MG63 (cell line): ENCODE data around the gene KCNA1. TPM values are rescaled to one million over a fixed set of nuclear protein-coding genes. Genes with fewer than 3 reads are reported as not detected.

Experiments
- DNase-seq: peaks from one replicate; pipeline ENCODE4 v3.0.0-alpha.2; 2020
- H3K27me3 ChIP-seq: fragments of 250-450 bp; sonication (Bioruptor Pico); 2 replicates; pipeline ENCODE4 v1.5.1; 2020; ENCODE audit warnings: mild to moderate bottlenecking, moderate library complexity
- H3K36me3 ChIP-seq: fragments of 250-450 bp; sonication (Bioruptor Pico); 2 replicates; pipeline ENCODE4 v1.5.1; 2020; ENCODE audit warnings: mild to moderate bottlenecking, moderate library complexity
- H3K4me3 ChIP-seq: fragments of 250-450 bp; sonication (Bioruptor Pico); 2 replicates; pipeline ENCODE4 v1.5.1; 2020; ENCODE audit warnings: mild to moderate bottlenecking, moderate library complexity
- H3K9me3 ChIP-seq: fragments of 250-450 bp; sonication (Bioruptor Pico); 2 replicates; pipeline ENCODE4 v1.5.1; 2020; ENCODE audit warnings: mild to moderate bottlenecking, moderate library complexity
- total RNA-seq: library from RNA; depleted of rRNA; stranded (reverse); fragments of >200 nt; shearing (Covaris generic); gene quantifications from 2 replicates; pipeline ENCODE4 v1.2.3, GENCODE V29; 2014; ENCODE audit warnings: low replicate concordance

Gene KCNA1
- total RNA-seq, 1 experiment from 2014 or later, result not detected

GRCh38 chr12:4943938-4944284 is 34.2 kb downstream of the KCNA1 start:
- DNase-seq, result no peak
- H3K36me3 ChIP-seq, result no peaks in the 10 kb centered on the region
- H3K4me3 ChIP-seq, result no peak overlapping the region

GRCh38 chr12:4947253-4947652 is 37.5 kb downstream of the KCNA1 start:
- Histone ChIP-seq H3K36me3 (no peaks in the 10 kb centered on the region), H3K9me3 (no peaks in the 10 kb centered on the region), H3K4me3 (no peak overlapping the region), H3K27me3 (no peaks in the 10 kb centered on the region; the same call in 1 of the 2 replicates)
- no peak for DNase-seq

More at GRCh38 chr12:4943938-4944284, 34.2 kb downstream of the KCNA1 start:
- Histone ChIP-seq H3K9me3 (no peaks in the 10 kb centered on the region), H3K27me3 (no peaks in the 10 kb centered on the region; the same call in 1 of the 2 replicates)

- Histone ChIP-seq H3K9me3 (no peaks in the 10 kb centered on the region), H3K4me3 (no peak overlapping the region), H3K27me3 (no peaks in the 10 kb centered on the region; the same call in 1 of the 2 replicates), H3K36me3 (no peaks in the 10 kb centered on the region)
- no peak for DNase-seq
Observed at GRCh38 chr12:4951083-4951482, 41.4 kb downstream of the KCNA1 start.

- Histone ChIP-seq H3K27me3 (no peaks in the 10 kb centered on the region; the same call in 1 of the 2 replicates), H3K4me3 (no peak overlapping the region), H3K36me3 (no peaks in the 10 kb centered on the region), H3K9me3 (no peaks in the 10 kb centered on the region)
- no peak for DNase-seq
Observed at GRCh38 chr12:4951601-4952000, 41.9 kb downstream of the KCNA1 start.

- Histone ChIP-seq H3K4me3 (no peak overlapping the region), H3K9me3 (no peaks in the 10 kb centered on the region), H3K27me3 (no peaks in the 10 kb centered on the region; the same call in 1 of the 2 replicates), H3K36me3 (no peaks in the 10 kb centered on the region)
- DNase-seq, result no peak
Observed at GRCh38 chr12:4954621-4955354, 45.1 kb downstream of the KCNA1 start.

- DNase-seq, result no peak
- no peaks in the 10 kb centered on the region for H3K36me3 ChIP-seq
- no peaks in the 10 kb centered on the region for H3K9me3 ChIP-seq
- H3K4me3 ChIP-seq, result no peak overlapping the region
- H3K27me3 ChIP-seq, result no peaks in the 10 kb centered on the region; the same call in 1 of the 2 replicates
Observed at GRCh38 chr12:4956054-4956453, 46.3 kb downstream of the KCNA1 start.

- Histone ChIP-seq H3K9me3 (no peaks in the 10 kb centered on the region), H3K36me3 (no peaks in the 10 kb centered on the region), H3K27me3 (no peaks in the 10 kb centered on the region), H3K4me3 (no peak overlapping the region)
- DNase-seq, result no peak
Observed at GRCh38 chr12:4956968-4957367, 47.3 kb downstream of the KCNA1 start.

GRCh38 chr12:4957761-4958160 is 48.1 kb downstream of the KCNA1 start:
- H3K4me3 ChIP-seq, result no peak overlapping the region
- no peaks in the 10 kb centered on the region for H3K9me3 ChIP-seq
- H3K36me3 ChIP-seq, result no peaks in the 10 kb centered on the region
- no peak for DNase-seq
- no peaks in the 10 kb centered on the region for H3K27me3 ChIP-seq

- H3K36me3 ChIP-seq, result no peaks in the 10 kb centered on the region
- no peak for DNase-seq
- H3K9me3 ChIP-seq, result no peaks in the 10 kb centered on the region
- no peak overlapping the region for H3K4me3 ChIP-seq
- no peaks in the 10 kb centered on the region for H3K27me3 ChIP-seq
Observed at GRCh38 chr12:4958697-4959375, 49.1 kb downstream of the KCNA1 start.

GRCh38 chr12:4959381-4959780 is 49.7 kb downstream of the KCNA1 start:
- DNase-seq, result no peak
- H3K9me3 ChIP-seq, result no peaks in the 10 kb centered on the region
- no peaks in the 10 kb centered on the region for H3K36me3 ChIP-seq
- no peaks in the 10 kb centered on the region for H3K27me3 ChIP-seq
- H3K4me3 ChIP-seq, result no peak overlapping the region

- Histone ChIP-seq H3K36me3 (no peaks in the 10 kb centered on the region), H3K27me3 (peaks cover 2% of the 10 kb centered on the region; the same call in 1 of the 2 replicates), H3K9me3 (no peaks in the 10 kb centered on the region), H3K4me3 (no peak overlapping the region)
- no peak for DNase-seq
Observed at GRCh38 chr12:4960030-4960429, 50.3 kb downstream of the KCNA1 start.

GRCh38 chr12:4960547-4960946 is 50.8 kb downstream of the KCNA1 start:
- Histone ChIP-seq H3K9me3 (no peaks in the 10 kb centered on the region), H3K27me3 (peaks cover 6% of the 10 kb centered on the region; the same call in 1 of the 2 replicates), H3K36me3 (no peaks in the 10 kb centered on the region), H3K4me3 (no peak overlapping the region)
- no peak for DNase-seq

GRCh38 chr12:4961311-4961710 is 51.6 kb downstream of the KCNA1 start:
- DNase-seq, result no peak
- H3K4me3 ChIP-seq, result no peak overlapping the region
- no peaks in the 10 kb centered on the region for H3K36me3 ChIP-seq
- peaks cover 6% of the 10 kb centered on the region; the same call in 1 of the 2 replicates for H3K27me3 ChIP-seq
- no peaks in the 10 kb centered on the region for H3K9me3 ChIP-seq

- H3K27me3 ChIP-seq, result peaks cover 12% of the 10 kb centered on the region
- no peak overlapping the region for H3K4me3 ChIP-seq
- H3K9me3 ChIP-seq, result no peaks in the 10 kb centered on the region
- DNase-seq, result peak; percentile 57
- no peaks in the 10 kb centered on the region for H3K36me3 ChIP-seq
Observed at GRCh38 chr12:4962539-4963486, 53.1 kb downstream of the KCNA1 start.
